GM08714 (cell line): ENCODE data around the gene RIMBP3C.
"Not testable (repeated sequence)": the region's sequence is repeated elsewhere in the genome, so short reads cannot be mapped to it uniquely, and the experiment has no call there.

ENCODE experiments used
- H3K4me3 ChIP-seq: fragments of 200-500 bp; sonication (Bioruptor generic); 2 replicates; pipeline ENCODE4 v1.5.1; 2014; ENCODE audit warnings: mild to moderate bottlenecking, low read length, inconsistent platforms
- ZNF274 ChIP-seq: IDR thresholded peaks from 2 replicates; pipeline ENCODE4 v1.6.1; 2012; ENCODE audit warnings: mild to moderate bottlenecking, low read depth, low read length

Gene RIMBP3C, protein sequence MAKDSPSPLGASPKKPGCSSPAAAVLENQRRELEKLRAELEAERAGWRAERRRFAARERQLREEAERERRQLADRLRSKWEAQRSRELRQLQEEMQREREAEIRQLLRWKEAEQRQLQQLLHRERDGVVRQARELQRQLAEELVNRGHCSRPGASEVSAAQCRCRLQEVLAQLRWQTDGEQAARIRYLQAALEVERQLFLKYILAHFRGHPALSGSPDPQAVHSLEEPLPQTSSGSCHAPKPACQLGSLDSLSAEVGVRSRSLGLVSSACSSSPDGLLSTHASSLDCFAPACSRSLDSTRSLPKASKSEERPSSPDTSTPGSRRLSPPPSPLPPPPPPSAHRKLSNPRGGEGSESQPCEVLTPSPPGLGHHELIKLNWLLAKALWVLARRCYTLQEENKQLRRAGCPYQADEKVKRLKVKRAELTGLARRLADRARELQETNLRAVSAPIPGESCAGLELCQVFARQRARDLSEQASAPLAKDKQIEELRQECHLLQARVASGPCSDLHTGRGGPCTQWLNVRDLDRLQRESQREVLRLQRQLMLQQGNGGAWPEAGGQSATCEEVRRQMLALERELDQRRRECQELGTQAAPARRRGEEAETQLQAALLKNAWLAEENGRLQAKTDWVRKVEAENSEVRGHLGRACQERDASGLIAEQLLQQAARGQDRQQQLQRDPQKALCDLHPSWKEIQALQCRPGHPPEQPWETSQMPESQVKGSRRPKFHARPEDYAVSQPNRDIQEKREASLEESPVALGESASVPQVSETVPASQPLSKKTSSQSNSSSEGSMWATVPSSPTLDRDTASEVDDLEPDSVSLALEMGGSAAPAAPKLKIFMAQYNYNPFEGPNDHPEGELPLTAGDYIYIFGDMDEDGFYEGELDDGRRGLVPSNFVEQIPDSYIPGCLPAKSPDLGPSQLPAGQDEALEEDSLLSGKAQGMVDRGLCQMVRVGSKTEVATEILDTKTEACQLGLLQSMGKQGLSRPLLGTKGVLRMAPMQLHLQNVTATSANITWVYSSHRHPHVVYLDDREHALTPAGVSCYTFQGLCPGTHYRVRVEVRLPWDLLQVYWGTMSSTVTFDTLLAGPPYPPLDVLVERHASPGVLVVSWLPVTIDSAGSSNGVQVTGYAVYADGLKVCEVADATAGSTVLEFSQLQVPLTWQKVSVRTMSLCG (N-terminal part only)

DNA sequence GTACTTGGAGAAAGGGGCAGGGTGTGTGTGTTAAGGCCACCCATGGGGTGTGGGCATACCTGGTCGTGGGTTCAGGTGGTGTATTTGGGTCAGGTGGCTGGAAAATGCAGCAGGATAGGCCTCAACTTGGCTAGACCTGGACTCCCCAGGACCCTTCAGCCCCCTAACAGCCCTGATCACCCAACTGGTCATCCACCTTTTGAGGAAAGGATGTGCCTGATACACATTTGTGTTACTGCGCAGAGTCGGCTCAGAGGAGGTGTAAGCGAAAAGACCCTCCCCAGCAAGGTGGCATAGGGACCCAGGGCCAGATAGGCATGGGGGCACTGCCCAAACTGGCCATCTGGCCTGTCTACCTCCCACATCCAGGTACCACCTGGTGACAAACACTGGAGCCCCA, at the start of gene RIMBP3C:
Gene RIMBP3C (minus strand): TSS at position 101 of the 400 bp plus-strand sequence. CDS start 485 bp downstream, outside the sequence.
- not testable (repeated sequence) for H3K4me3 ChIP-seq

DNA sequence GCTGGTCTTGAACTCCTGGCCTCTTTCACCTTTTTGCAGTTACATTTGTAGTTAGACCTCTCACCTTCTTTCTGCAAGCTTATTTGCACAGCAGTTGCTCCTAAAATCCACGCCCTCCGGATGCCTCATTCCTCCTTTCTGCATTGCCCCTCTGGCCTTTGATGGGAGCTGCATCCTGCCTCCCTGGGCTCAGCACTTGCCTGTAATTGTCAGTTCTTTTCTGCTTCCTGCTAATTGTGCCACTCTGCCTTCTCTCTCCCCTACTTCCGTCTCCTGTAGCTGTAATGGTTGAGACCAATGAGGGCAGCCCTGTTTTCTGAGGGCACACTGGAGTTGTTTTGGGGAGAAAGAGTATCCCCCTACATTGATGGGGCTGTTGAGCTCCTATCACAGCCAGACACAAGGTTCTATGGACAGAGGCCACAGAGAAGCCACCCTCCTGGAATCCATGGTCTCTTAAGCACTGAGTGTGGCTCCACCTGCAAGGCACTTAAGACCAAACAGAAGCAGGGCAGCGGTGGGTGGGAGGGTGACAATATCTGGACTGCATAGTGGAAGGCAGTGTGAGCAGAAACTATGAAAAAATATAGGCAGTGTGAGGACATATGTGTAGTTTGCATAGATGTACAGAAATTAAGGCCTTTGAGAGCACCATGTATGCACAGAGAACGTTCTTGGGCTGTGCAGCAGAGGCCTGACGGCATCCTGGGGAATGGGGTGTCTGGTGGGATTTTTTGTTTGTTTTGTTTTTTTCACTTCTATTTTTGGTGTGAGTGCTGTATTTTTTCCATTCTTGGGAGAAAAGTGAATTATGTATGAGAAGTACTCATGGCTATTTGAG, 48.0 kb upstream of the RIMBP3C start:
- TF ChIP-seq ZNF274, result no peak
- H3K4me3 ChIP-seq, result no peak overlapping the region

- no peak overlapping the region for H3K4me3 ChIP-seq
- no peak for TF ChIP-seq ZNF274
These were observed 47.0 kb upstream of the RIMBP3C start for GRCh38 chr22:21598302-21598701.

DNA sequence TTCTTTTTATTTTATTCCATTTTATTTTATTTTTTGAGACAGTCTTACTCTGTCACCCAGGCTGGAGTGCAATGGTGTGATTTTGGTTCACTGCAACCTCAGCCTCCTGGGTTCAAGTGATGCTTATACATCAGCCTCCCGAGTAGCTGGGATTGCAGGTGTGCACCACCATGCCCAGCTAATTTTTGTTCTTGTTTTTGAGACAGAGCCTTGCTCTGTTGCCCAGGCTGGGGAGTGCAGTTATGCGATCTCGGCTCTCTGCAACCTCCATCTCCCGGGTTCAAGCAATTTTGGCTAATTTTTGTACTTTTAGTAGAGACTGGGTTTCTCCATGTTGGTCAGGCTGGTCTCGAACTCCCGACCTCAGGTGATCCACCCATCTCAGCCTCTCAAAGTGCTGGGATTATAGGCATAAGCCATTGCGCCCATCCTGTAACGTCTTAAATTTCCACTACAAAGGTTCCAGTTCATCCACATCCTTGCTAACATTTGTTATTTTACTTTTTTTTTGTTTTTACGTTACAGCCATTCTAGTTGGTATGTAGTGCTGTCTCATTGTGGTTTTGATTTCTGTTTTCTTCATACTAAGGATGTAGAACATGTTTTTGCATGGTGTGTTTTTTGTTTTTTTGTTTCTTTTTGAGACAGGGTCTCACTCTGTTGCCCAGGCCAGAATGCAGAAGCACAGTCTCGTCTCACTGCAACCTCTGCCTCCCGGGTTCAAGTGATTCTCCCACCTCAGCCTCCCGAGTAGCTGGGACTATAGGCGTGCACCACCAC, 45.3 kb upstream of the RIMBP3C start:
- H3K4me3 ChIP-seq, result not testable (repeated sequence)

DNA sequence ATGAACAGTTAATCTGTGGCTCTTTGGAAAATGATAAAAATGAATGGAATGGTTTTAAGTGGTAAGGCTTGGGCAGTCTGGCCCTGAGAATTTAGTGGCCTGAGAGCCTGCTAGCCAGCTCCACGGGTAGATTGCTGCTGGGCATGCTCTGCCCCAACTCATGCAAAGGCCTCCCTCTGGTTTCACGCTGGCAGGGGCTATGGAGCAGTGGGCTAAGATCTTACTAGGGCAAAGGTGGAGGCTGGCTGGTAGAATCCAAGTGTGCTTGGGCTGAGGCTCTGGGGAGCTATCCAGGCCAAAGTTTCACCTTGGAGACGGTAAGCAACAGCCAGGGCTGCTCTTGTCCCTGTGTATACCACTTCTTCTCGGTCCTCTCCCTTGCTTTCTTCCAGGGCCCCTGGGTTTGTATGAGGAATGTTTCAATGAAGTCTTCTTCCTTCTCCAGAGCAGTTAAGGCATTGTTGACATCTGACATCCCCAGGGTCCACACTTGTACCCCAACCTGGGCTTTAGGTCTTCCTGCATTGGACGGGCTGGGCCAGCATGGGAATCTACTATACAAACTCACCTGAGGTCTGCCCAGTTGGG, 43.7 kb upstream of the RIMBP3C start:
- no peak for TF ChIP-seq ZNF274
- H3K4me3 ChIP-seq, result no peak overlapping the region

- no peak overlapping the region for H3K4me3 ChIP-seq
- TF ChIP-seq ZNF274, result no peak
These were observed 42.4 kb upstream of the RIMBP3C start for GRCh38 chr22:21593406-21594232.

DNA sequence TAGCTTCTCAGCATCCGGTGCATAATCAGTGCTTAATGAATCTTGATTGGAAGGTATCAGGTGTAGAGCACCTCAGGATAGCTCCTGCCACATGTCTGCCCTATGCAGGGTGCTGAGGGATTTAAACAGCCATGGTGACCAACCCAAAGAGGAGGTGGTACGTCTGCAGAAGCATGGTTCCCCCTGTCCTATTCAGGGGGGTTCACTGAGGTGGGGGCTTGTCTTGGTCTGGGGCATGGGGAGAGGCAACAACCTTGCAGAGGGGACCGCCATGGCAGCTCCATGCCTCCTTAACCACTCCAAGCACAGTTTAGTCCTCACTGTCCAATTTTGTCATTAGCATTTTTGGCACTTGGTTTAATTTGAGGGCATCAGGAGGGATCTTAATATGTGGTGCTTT, 41.2 kb upstream of the RIMBP3C start:
- no peak overlapping the region for H3K4me3 ChIP-seq
- no peak for TF ChIP-seq ZNF274

GRCh38 chr22:21591695-21592094, 40.4 kb upstream of the RIMBP3C start:
- no peak for TF ChIP-seq ZNF274
- H3K4me3 ChIP-seq, result no peak overlapping the region

DNA sequence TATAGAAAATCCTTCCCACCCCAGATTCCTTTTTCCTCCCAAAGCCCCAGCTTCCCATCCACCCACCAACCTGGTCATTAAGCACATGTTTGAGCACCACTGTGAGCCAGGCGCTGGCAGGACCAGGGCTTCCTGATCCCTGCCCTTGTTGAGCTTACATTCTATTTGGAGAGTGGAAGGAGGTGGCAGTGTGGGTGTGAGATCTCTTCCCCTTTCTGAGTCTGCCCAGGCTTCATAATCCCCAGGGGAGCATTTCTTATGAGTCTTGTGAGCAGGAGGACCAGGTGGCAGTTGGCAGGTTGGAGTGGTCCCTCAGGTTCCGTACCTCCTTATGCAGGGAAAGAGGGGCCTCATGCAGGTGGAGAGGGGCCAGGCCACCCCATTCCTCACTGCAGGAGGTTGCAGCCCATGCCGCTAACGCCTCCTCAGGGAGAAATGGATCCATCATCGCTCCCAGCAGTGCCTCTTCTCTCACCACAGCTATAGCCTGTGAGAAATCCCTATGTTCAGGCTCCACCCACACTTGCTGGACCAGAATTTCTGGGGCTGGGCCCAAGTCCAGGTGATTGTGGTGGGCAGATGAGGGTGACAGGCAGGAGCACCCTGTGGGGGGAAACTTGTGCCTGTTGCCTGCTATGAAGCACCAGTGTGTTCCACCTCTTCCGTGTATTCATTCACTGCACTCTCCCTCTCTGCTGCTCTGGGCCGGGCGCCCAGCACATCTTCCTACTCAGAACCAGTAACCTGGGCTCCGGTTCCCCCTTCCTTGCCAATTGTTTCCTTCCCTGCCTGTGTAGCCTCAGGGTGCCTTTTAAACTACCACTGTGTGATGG, 39.8 kb upstream of the RIMBP3C start:
- no peak overlapping the region for H3K4me3 ChIP-seq
- no peak for TF ChIP-seq ZNF274

GRCh38 chr22:21589396-21589795, 38.1 kb upstream of the RIMBP3C start:
- no peak overlapping the region for H3K4me3 ChIP-seq
- TF ChIP-seq ZNF274, result no peak
